ENCODE results near the gene DAPL1.
A peak's percentile ranks its signal among the peaks of the same experiment; 100 is the strongest.

DAPL1 gene, protein sequence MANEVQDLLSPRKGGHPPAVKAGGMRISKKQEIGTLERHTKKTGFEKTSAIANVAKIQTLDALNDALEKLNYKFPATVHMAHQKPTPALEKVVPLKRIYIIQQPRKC

DNA sequence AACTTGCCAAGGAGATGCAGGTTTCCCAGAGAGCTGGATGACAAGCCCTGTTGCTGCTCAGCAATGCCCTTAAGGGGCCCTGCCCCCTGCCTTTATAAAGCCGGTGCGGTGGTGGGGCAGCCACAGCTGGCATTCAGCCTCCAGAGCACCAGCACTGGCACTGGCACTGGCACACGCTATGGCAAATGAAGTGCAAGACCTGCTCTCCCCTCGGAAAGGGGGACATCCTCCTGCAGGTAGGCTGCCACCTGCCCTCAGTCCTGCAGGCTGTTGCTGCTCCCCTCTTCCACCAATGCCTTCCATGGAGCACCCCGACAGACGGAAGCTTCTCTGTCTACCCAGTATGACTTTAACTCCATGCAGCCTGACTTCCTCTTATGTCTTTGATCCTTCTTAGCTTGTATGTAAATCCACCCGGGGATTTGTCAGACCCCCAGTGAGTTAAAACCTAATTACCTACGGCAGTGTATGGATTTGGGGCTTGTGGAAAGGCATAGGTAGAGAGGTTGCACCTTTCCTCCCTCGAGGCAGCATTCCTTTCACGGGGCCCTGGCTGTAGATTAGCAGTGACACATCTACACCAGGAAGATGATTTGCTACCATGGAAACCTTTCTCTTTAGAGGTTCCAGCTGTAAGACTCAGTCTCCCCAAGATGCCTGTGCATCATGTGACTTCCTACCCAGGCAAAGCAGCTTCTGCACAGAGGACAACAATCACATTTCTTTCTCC, at the start of gene DAPL1:
Gene DAPL1 (plus strand): TSS at position 123 of the 730 bp plus-strand sequence. CDS start 56 bp downstream, at position 179.
- peak; percentile 35 for DNase-seq
- in situ Hi-C loops (cut with MboI; ENCODE audit: low pct_unique_long_range_greater_than_20kb, low sequenced_read_pairs): no loop called here

DNA sequence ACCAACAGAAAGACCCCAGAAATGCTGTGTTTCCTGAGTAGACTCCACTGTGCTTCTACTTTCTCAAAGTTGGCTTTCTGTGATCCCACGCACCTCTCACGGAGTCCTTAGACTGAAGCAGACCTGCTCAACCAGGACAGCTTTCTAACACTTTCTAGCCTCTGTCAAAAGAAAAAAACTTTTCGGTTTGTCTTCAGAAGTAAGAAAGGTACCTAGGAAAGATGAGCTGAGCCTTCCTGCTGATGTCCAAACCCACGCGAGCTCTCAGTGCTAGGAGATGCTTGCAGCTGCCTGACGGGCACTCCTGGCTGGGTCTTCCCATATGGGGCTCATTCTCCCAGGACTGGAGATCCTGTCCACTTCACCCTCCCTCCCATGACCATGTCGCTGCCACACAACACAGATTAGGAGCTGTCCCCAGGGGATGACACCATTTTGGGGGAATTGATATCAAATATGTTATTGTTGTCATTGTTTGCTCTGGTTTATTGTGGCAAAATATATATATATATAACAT, 49.2 kb upstream of the DAPL1 start:
- in situ Hi-C loops (cut with MboI; ENCODE audit: low pct_unique_long_range_greater_than_20kb, low sequenced_read_pairs): loop anchor here (25.0 kb wide), 1 partner anchor 709 kb away; no protein-coding TSS in a partner anchor

DNA sequence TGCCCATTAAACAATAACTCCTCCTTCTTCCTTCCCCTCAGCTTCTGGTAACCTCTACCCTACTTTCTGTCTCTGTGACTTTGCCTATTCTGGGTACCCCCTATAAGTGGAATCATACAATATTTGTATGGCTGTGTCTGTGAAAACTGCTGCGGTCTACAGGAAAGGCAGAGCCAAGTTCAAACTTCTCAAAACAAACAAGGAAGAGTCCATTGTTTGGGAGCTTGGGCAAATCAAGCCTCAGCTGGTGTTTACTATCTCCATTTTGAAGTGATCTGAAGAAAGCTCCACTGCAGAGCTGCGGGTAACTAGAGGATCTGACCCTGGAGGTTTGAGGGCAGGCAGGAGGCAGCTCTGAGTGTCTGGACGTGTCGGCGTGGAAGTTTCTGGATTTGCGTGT, 48.6 kb upstream of the DAPL1 start:
- no peak for DNase-seq
- in situ Hi-C loops (cut with MboI; ENCODE audit: low pct_unique_long_range_greater_than_20kb, low sequenced_read_pairs): loop anchor here (25.0 kb wide), 1 partner anchor 709 kb away; no protein-coding TSS in a partner anchor

More for the DNA sequence above, 49.2 kb upstream of the DAPL1 start:
- DNase-seq: no peak

DNA sequence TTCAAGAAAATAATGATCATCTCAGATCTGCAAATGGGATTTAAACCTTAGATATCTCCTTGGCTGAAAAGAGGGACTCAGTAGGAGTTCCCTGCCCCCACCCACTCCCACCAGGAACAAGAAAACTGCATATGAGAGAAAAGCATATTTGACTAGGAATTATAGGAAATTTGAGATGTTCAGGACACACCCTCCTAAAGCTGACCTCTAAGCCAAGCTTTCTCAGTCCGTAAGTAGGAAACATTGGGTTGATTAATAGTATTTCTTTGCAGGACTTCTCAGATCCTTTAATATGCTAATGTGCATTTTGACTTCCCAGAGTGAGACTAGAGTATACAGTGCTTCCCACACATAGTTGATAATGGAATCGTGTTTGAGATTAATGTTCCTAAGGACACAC, 47.8 kb upstream of the DAPL1 start:
- DNase-seq: no peak
- in situ Hi-C loops (cut with MboI; ENCODE audit: low pct_unique_long_range_greater_than_20kb, low sequenced_read_pairs): loop anchor here (25.0 kb wide), 1 partner anchor 710 kb away; no protein-coding TSS in a partner anchor

DNA sequence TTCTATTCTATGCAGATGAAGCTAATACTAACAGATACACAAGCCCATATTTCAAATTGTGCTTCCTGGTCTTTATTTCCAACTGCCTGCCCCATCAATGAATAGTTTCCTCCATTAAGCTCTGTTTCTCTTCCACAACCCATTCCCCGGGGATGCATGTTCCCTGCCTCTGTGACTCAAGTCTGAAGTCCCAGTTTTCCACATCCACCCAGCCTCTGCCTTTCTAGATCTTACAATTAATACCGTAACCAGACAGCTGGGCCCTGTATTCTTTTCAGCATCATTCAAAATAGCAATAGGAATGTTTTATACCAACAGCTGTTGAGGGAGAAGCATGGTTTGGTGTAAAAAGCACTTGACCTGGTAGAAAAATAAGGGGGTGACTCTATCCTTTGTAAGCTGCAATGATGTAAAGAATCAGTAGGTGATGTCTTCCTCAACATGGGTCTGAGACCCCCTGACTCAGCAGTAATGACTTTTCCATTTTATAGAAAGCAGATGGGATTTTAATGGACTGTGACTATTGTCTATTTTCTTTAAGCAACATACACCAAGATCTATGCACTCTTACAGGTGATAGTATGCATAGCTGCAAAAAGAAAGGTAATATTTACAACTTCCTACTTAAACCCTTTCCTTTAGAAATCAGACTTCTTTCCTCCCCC, 46.1 kb upstream of the DAPL1 start:
- DNase-seq: no peak
- in situ Hi-C loops (cut with MboI; ENCODE audit: low pct_unique_long_range_greater_than_20kb, low sequenced_read_pairs): loop anchor here (25.0 kb wide), 1 partner anchor 712 kb away; no protein-coding TSS in a partner anchor

DNA sequence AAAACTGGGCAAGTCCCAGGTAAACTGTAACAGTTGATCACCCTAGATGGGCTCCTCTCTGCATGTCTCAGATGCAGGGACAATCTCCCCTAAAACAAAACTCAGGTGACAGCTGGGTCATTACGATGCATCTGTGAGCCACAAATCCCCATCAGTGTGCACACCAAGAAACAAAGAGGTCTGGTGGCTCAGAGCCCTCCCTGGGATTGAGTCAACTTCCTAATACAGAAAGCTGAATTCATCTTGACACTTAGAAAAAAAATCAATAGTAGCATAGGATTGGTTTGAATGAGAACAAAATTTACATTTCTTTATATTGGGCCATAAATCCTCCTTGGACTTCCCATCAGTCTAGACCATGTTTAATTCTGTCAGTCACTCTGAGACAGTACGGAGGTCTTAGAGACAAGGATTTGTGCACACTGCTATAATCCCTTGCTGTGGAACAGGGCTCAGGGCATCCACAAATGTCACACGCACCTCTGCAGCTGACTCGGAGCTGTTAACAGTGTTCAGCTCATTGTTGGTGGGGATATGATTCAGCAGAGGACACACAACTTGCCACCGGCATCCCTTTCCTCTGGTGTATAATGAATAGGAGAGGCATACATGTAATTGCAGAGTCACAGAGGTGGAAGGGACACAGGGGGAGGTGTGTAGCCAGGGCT, 44.5 kb upstream of the DAPL1 start:
- DNase-seq: no peak
- in situ Hi-C loops (cut with MboI; ENCODE audit: low pct_unique_long_range_greater_than_20kb, low sequenced_read_pairs): no loop called here

DNA sequence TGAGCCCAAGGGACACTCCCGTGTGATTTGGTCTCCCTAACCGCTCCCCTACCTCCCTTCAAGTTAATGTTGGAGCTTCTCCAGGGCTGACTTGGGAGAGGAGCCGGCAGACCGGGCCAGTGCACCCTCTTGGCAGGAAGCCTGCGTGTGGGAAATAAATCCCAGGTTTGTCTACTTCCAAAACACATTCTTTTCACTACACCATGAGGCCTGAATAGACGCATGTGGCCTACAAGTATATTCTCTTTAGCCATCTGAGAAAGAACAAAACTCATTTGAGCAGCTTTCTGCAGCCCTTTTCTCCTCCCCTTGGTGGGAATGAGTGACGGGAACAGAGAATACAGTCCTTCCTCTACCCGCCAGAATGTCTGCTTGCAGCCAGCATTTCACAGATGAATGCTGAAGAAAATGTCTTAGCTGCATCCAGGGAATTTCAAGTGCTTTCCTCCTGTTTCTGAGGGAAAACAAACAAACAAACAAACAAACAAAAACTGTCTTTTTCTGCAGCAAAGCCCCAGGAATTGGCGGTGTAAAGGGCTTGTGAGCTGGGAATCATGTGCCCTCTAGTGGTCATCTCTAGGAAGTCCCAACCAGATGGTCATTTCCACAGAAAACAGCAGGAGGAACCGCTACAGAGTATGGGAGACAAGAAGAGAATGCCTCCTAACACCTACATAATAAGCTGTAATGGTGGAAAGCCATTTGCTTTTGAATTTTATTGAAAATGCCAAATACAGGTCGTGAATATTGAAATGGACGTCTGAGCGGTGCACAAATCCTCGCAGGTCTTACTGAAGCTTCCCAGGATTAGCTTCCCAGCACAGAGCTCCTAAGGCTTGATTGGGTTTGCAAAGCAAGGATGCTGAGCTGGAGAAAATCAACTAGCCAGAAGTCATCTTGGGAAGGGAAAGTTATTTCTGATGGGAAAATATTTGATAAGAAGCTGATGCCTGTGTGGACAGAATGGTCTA, 41.2 kb upstream of the DAPL1 start:
- in situ Hi-C loops (cut with MboI; ENCODE audit: low pct_unique_long_range_greater_than_20kb, low sequenced_read_pairs): no loop called here
- peak; percentile 81 for DNase-seq

DNA sequence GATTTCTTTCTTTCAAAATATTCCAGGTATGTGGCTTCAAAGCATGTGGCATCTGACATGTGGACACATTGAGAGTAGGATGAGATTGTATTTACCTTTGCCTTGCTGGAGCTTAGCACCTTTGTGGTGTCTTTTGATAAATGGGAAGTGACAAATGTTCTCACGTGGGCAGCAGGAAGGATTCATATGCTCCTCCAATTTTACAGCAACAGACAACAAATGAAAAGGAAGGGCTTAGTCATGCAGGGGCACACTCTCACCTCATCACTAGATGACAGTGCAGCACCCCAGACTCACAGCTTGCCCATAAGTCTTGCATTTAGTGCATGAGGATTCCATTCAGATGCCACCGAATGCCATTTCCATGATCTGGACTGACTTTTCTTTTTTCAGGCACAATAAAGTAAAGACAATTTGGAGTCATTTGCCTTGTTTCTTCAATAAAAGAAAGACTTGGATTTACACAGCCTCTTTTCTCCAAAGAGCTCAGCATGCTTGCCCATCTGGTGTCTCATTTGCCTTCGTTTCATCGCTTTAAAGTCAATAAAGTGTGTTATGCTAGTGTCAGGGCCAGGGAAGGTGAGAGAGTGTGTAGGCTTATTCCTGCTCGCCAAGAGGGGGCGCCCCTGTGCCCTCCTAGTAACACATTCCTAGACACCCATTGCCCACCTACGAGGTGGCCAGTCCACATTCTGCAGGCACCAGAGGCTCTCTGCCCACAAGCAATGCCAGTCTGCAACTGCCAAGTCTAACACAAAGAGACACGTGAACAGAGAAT, 39.6 kb upstream of the DAPL1 start:
- peak; percentile 37 for DNase-seq
- in situ Hi-C loops (cut with MboI; ENCODE audit: low pct_unique_long_range_greater_than_20kb, low sequenced_read_pairs): no loop called here

DNA sequence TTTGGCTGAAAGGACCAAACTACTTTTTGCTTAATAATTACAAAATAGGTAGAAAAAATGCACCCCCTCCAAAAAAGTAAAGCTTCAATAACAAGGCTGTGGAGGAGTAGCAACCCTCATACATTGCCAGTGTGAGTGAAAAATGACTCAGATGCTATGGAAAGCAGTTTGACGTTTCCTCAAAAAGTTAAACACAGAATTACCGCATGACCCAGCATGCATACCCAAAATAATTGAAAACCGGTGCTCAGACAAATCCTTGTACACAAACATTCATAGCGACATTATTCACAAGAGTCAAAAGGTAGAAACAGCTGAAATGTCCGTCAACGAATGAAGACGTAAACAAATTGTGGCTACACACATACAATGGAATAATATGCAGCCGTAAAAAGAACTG, 38.8 kb upstream of the DAPL1 start:
- in situ Hi-C loops (cut with MboI; ENCODE audit: low pct_unique_long_range_greater_than_20kb, low sequenced_read_pairs): no loop called here
- DNase-seq: no peak

DNA sequence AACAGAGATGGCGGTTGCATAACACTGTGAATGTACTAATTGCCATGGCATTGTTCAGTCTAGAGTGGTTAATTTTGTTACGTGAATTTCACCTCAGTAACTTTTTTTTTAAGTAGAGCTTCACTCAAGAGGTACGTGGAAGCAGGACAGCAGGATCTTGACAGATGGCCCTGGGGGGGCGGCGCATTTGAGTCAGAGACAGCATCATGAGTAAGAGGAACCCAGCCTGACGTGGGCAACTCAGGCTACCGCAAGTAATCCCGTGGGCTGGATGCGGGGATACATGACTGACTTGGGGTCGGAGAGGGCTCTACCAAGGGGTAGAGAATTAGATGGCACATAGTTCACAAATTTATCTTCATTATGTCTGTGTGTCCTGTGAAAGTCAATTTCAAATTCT, 38.1 kb upstream of the DAPL1 start:
- in situ Hi-C loops (cut with MboI; ENCODE audit: low pct_unique_long_range_greater_than_20kb, low sequenced_read_pairs): no loop called here
- no peak for DNase-seq

DNA sequence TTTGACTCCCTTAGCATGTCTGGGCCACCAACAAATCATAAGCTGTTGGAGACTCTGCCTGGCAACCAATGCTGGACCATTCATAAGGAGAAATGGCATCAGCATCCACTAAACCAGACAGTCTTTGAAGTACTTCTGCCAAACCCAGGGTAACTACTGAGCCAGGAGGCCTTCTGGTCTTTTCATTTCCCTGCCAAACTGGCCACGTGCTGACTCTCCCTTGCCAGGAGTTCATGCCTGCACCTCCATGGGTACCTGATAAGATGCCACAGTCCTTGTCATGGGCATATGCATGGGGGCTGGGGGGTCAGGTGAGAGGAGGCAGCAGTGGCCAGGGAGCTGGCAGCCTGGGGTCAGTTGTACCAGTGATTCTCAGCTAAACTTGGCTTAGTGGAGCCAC, 34.2 kb upstream of the DAPL1 start:
- in situ Hi-C loops (cut with MboI; ENCODE audit: low pct_unique_long_range_greater_than_20kb, low sequenced_read_pairs): no loop called here
- no peak for DNase-seq

DNA sequence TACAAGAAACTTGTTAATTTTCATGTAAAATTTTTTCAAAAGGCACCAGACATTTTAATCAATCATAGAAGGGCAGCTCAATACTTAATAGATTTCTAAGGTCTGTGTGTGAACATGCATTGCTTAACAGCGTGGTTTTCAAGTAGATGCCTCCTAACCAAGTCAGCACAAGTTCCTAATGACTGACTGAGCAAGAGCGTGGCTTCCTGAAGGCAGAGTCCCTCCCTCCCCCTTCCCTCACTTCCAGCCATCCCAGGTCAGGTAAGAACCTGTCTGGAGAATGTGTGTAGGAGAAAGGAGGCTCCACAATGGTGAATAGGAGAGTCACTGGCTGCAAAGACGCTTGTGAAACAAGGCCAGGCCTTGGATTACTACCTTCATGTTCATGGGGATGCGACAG, 33.5 kb upstream of the DAPL1 start:
- DNase-seq: no peak
- in situ Hi-C loops (cut with MboI; ENCODE audit: low pct_unique_long_range_greater_than_20kb, low sequenced_read_pairs): no loop called here

DNA sequence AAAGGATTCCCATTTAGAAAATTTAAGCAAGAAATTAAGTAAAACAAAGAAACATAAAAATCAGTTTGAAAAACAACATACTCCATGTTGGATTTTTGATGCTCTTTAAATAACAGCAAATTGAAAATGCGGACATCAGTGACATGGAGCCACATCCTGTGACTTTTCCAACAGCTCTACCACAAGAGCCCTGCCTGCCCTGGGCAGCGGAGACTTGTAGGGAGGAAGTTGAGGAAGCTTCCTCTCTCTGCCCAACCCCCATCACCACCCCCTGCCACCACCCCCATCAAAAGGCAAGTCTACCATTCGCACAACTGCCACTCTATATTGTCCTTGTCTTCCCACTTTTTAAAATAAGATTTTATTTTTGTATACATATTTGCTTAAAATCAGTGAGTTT, 32.8 kb upstream of the DAPL1 start:
- in situ Hi-C loops (cut with MboI; ENCODE audit: low pct_unique_long_range_greater_than_20kb, low sequenced_read_pairs): no loop called here
- DNase-seq: peak; percentile 26

DNA sequence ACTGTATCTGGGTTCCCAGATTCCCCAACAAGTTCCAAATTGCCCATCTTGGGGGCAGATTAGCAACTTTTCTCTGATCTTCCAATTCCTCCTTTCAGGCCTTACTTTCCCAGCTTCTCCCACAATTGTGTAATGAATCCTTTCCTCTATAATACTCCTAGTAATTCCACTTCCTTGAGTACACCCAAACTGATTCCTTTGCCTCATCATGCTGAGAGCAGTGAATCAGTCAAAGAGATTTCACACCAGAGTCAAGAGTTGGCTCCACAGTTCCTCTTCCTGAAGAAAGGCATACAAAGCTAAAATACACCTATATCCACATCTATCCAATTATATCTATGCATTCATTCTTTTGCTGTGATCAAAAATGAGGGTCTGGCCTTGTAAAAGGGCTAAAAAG, 28.6 kb upstream of the DAPL1 start:
- DNase-seq: no peak
- in situ Hi-C loops (cut with MboI; ENCODE audit: low pct_unique_long_range_greater_than_20kb, low sequenced_read_pairs): no loop called here

DNA sequence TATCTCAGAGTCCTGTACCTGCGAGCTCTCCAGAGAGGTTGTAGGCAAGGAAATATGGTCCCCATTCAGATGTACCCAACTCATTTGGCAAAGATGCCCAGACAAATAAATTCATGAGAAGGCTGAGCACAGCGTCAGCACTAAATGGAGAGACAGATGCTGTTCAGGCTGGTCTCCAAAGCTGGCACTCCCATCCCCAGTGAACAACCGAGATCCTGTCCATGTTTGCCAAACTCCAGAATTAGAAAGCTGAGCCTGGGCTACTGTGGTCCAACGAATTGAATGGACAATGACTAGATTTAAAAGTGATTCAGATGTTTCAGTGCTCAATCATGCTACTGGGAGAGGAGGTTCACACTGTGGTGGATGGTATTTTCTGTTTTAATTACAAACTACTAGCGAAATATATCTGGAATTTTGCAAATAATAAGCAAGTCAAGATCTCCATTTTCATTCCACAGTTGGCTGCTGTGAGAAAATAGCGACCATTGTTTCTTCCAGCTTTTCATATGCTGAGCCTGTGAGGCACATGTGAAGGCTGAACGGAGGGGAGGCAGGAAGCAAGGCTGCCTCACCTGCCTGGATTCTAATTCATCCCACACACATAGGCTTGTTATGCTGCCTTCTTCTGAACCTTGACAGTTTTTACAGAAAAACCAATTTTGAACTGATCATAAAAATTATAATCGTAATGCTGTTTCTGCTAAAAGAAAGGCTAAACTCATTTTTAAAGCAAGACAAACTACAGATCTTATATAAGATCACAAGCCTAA, 22.6 kb upstream of the DAPL1 start:
- no peak for DNase-seq

DNA sequence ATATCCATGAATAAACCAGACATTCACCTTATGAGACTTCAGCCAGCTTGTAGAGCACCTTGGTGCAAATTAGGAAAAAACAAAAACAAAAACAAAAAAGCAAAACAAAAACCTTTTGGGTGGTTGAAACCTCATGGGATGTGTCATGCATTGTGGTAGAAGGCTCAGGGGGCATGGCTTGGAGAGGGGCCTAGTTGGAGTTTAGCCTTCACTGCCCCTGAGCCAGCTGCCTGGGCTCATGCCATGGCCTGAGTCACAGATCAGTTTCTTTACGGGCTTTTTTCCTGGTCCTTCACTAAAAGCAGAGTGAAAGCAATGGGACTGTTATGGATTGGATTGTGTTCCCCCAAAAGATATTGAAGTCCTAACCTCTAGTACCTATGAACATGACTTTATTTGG, 22.0 kb upstream of the DAPL1 start:
- no peak for DNase-seq
- in situ Hi-C loops (cut with MboI; ENCODE audit: low pct_unique_long_range_greater_than_20kb, low sequenced_read_pairs): no loop called here

More for the DNA sequence above, 22.6 kb upstream of the DAPL1 start:
- in situ Hi-C loops (cut with MboI; ENCODE audit: low pct_unique_long_range_greater_than_20kb, low sequenced_read_pairs): no loop called here

DNA sequence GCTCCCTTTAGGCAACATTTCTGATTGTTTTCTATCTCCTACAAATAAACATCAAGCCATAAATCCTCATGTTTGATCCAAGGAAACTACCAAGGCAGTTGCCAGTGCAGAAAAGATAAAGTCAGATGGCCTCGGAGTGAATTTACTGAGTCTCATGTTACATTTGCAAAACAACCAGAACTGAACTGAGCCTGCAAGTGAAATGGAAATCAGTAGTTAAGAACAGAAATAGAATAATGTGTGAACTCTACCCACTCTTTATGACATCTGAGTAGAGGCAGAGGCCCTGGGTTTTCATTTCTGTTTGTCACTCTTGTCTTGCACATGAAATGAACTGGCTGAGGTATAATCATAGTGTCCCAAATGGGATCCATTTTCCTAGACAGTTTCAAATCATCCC, 20.4 kb upstream of the DAPL1 start:
- DNase-seq: no peak
- in situ Hi-C loops (cut with MboI; ENCODE audit: low pct_unique_long_range_greater_than_20kb, low sequenced_read_pairs): no loop called here
